ENCODE measurements around the gene DGKG.

DGKG gene

GRCh38 chr3:186220365-186220764 lies 141.7 kb downstream of the DGKG start:
- H3K27ac ChIP-seq (replicated peaks) = no peak overlapping the region
- TF ChIP-seq CTCF (IDR thresholded peaks at IDR 0.05; ENCODE audit: insufficient read depth, low read length) (no peak), POLR2AphosphoS5 (IDR thresholded peaks at IDR 0.05; ENCODE audit: low read depth) (no peak), GABPA (IDR thresholded peaks at IDR 0.05; ENCODE audit: low read depth) (no peak), REST (IDR thresholded peaks at IDR 0.05; ENCODE audit: insufficient replicate concordance, low read depth) (no peak), SPI1 (IDR thresholded peaks at IDR 0.05; ENCODE audit: borderline replicate concordance, low read depth) (no peak)
- H3K4me3 ChIP-seq (replicated peaks; ENCODE audit: insufficient read depth, low read length) = no peak overlapping the region
- H3K27me3 ChIP-seq (ENCODE audit: insufficient read depth, poor library complexity, severe bottlenecking) = no peaks in the 10 kb centered on the region
- no peak for DNase-seq (ENCODE audit: low read depth in 1 of 2, low spot score in 1 of 2)

GRCh38 chr3:186219211-186219638 lies 142.8 kb downstream of the DGKG start:
- Histone ChIP-seq H3K27ac (replicated peaks) (no peak overlapping the region), H3K4me3 (replicated peaks; ENCODE audit: insufficient read depth, low read length) (no peak overlapping the region), H3K27me3 (ENCODE audit: insufficient read depth, poor library complexity, severe bottlenecking) (no peaks in the 10 kb centered on the region)
- no peak for DNase-seq (ENCODE audit: low read depth in 1 of 2, low spot score in 1 of 2)
- TF ChIP-seq REST (IDR thresholded peaks at IDR 0.05; ENCODE audit: insufficient replicate concordance, low read depth) (no peak), GABPA (IDR thresholded peaks at IDR 0.05; ENCODE audit: low read depth) (no peak), CTCF (IDR thresholded peaks at IDR 0.05; ENCODE audit: insufficient read depth, low read length) (no peak), SPI1 (IDR thresholded peaks at IDR 0.05; ENCODE audit: borderline replicate concordance, low read depth) (no peak)

GRCh38 chr3:186218421-186218820 lies 143.6 kb downstream of the DGKG start:
- DNase-seq (ENCODE audit: low read depth in 1 of 2, low spot score in 1 of 2) = no peak
- no peak for TF ChIP-seq SPI1 (IDR thresholded peaks at IDR 0.05; ENCODE audit: borderline replicate concordance, low read depth)
- TF ChIP-seq CTCF (IDR thresholded peaks at IDR 0.05; ENCODE audit: insufficient read depth, low read length) = no peak
- no peak for TF ChIP-seq GABPA (IDR thresholded peaks at IDR 0.05; ENCODE audit: low read depth)
- no peak for TF ChIP-seq REST (IDR thresholded peaks at IDR 0.05; ENCODE audit: insufficient replicate concordance, low read depth)
- TF ChIP-seq POLR2AphosphoS5 (IDR thresholded peaks at IDR 0.05; ENCODE audit: low read depth) = no peak
- no peak overlapping the region for H3K27ac ChIP-seq (replicated peaks)
- no peaks in the 10 kb centered on the region for H3K27me3 ChIP-seq (ENCODE audit: insufficient read depth, poor library complexity, severe bottlenecking)
- H3K4me3 ChIP-seq (replicated peaks; ENCODE audit: insufficient read depth, low read length) = no peak overlapping the region

Data from HL-60 (cell line).